ENCODE results near the gene LHX6. TPM values are rescaled to one million over a fixed set of nuclear protein-coding genes. Genes with fewer than 3 reads are reported as not detected.

The LHX6 gene
- total RNA-seq, 1 experiment from 2014 or later: 1.8 TPM

- Histone ChIP-seq H4K20me1 (ENCODE audit: control insufficient read depth, insufficient read depth, insufficient read length) (no peaks in the 10 kb centered on the region), H3K23me2 (ENCODE audit: insufficient read length, low read depth, low read length, poor library complexity, severe bottlenecking) (no peaks in the 10 kb centered on the region), H2BK120ac (ENCODE audit: low read depth, low read length, poor library complexity, severe bottlenecking) (no peak overlapping the region), H3K23ac (ENCODE audit: insufficient read length, low read depth, low read length) (no peak overlapping the region), H3K18ac (ENCODE audit: insufficient read length, low read depth, low read length) (no peak overlapping the region), H2AFZ (ENCODE audit: low read length) (no peak overlapping the region), H3K9ac (ENCODE audit: extremely low read depth, insufficient read length, low read length) (no peak overlapping the region), H3K14ac (ENCODE audit: insufficient read depth, low read length) (no peak overlapping the region), H3K4me1 (ENCODE audit: insufficient read depth, low read length) (peaks cover 8% of the 10 kb centered on the region), H2BK20ac (ENCODE audit: low read depth, low read length, poor library complexity, severe bottlenecking) (no peak overlapping the region), H2BK5ac (ENCODE audit: insufficient read length, low read length) (no peak overlapping the region), H3K79me1 (ENCODE audit: insufficient read depth, low read depth, low read length, poor library complexity, severe bottlenecking) (peaks cover 5% of the 10 kb centered on the region), H3K4me2 (ENCODE audit: insufficient read depth, insufficient read length, low read length) (no peak overlapping the region), H2BK15ac (ENCODE audit: low read depth, low read length) (no peak overlapping the region), H3T11ph (ENCODE audit: low read length) (no peak overlapping the region), H2BK12ac (ENCODE audit: insufficient read length, low read depth, low read length) (no peak overlapping the region), H4K5ac (ENCODE audit: insufficient read length, low read depth, low read length) (no peak overlapping the region), H4K91ac (ENCODE audit: insufficient read length, low read depth, low read length) (no peak overlapping the region), H3K9me3 (ENCODE audit: control insufficient read depth, low read depth, low read length) (no peaks in the 10 kb centered on the region), H3K79me2 (ENCODE audit: insufficient read depth, low read length) (no peaks in the 10 kb centered on the region), H3K4ac (ENCODE audit: low read depth, low read length) (no peak overlapping the region), H3K27ac (ENCODE audit: insufficient read length, low read depth, low read length) (no peak overlapping the region), H3K27me3 (ENCODE audit: insufficient read depth, low read length) (no peaks in the 10 kb centered on the region), H3K56ac (ENCODE audit: insufficient read length, low read depth, low read length) (no peak overlapping the region), H4K8ac (replicated peaks; ENCODE audit: insufficient read length, low read depth, low read length) (no peak overlapping the region), H2AK5ac (ENCODE audit: insufficient read length, low read length) (no peak overlapping the region)
- H3K4me3 Mint-ChIP-seq: no peak overlapping the region
- H3K27me3 Mint-ChIP-seq (ENCODE audit: low read depth): no peaks in the 10 kb centered on the region
- no CpG with 5 or more reads among the region's 3 CpGs for WGBS (ENCODE audit: extremely low coverage, insufficient read length, low lambda C conversion rate)
- TF ChIP-seq, protein P1, sequence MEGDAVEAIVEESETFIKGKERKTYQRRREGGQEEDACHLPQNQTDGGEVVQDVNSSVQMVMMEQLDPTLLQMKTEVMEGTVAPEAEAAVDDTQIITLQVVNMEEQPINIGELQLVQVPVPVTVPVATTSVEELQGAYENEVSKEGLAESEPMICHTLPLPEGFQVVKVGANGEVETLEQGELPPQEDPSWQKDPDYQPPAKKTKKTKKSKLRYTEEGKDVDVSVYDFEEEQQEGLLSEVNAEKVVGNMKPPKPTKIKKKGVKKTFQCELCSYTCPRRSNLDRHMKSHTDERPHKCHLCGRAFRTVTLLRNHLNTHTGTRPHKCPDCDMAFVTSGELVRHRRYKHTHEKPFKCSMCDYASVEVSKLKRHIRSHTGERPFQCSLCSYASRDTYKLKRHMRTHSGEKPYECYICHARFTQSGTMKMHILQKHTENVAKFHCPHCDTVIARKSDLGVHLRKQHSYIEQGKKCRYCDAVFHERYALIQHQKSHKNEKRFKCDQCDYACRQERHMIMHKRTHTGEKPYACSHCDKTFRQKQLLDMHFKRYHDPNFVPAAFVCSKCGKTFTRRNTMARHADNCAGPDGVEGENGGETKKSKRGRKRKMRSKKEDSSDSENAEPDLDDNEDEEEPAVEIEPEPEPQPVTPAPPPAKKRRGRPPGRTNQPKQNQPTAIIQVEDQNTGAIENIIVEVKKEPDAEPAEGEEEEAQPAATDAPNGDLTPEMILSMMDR (conservative IDR thresholded peaks at IDR 0.05): no peak
- peaks cover 26 to 27% of the 10 kb centered on the region in 2 experiments for H3K4me1 Mint-ChIP-seq
- H3K36me3 Mint-ChIP-seq (ENCODE audit: insufficient read depth in 1 of 3, low read depth in 3 of 3): peaks cover 7 to 39% (median 27%) of the 10 kb centered on the region in 3 experiments
- peak overlapping the region in 1 of 3 experiments; percentile 21; a peak in 4 of 7 replicates for H3K27ac Mint-ChIP-seq
- no peak for DNase-seq
- H3K9me3 Mint-ChIP-seq: no peaks in the 10 kb centered on the region
Observed at GRCh38 chr9:122254761-122255160, 26.0 kb upstream of the LHX6 start.

All from H9 (cell line).